Measurements from ENCODE around the gene CPD. TPM values are rescaled to one million over a fixed set of nuclear protein-coding genes. Genes with fewer than 3 reads are reported as not detected.

Gene CPD
- total RNA-seq, 2 experiments from 2014 or later: 26.2 to 30.7 TPM

DNA sequence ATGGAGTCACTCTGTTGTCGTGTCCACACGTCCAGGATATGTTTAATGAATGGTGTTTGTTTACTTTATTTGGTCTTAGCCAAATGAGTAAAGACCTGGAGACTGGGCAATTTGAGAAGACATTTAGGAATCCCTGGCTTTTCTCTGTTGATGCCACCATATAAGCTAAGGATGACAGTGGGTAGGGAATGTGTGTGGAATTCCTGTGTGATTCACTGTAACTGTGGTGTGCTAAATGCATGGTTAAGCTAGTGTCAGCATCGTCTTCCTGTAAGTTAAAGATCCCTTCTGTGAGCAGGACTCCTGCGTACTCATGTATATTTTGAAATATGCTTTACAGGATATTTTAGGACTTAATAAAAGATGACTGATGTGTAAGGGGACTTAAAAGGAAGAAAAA, 124.8 kb downstream of the CPD start:
- no peak overlapping the region for H3K4me3 Mint-ChIP-seq
- Histone ChIP-seq H3K4me3 (ENCODE audit: low read length) (no peak overlapping the region), H3K9me3 (ENCODE audit: control insufficient read depth in 1 of 2, insufficient read depth in 1 of 2, low read length in 2 of 2) (no peaks in the 10 kb centered on the region), H3K36me3 (ENCODE audit: insufficient read depth, low read length) (peaks cover 59% of the 10 kb centered on the region), H3K4me1 (ENCODE audit: insufficient read depth, low read length) (no peaks in the 10 kb centered on the region), H3K27ac (ENCODE audit: low read depth in 1 of 2, low read length in 2 of 2) (no peak overlapping the region), H3K27me3 (ENCODE audit: control insufficient read depth in 1 of 2, insufficient read depth in 2 of 2, low read length in 2 of 2) (no peaks in the 10 kb centered on the region)
- no peaks in the 10 kb centered on the region for H3K9me3 Mint-ChIP-seq
- ATAC-seq (ENCODE audit: poor library complexity) (no peak), DNase-seq (no peak)
- TF ChIP-seq, protein P1, sequence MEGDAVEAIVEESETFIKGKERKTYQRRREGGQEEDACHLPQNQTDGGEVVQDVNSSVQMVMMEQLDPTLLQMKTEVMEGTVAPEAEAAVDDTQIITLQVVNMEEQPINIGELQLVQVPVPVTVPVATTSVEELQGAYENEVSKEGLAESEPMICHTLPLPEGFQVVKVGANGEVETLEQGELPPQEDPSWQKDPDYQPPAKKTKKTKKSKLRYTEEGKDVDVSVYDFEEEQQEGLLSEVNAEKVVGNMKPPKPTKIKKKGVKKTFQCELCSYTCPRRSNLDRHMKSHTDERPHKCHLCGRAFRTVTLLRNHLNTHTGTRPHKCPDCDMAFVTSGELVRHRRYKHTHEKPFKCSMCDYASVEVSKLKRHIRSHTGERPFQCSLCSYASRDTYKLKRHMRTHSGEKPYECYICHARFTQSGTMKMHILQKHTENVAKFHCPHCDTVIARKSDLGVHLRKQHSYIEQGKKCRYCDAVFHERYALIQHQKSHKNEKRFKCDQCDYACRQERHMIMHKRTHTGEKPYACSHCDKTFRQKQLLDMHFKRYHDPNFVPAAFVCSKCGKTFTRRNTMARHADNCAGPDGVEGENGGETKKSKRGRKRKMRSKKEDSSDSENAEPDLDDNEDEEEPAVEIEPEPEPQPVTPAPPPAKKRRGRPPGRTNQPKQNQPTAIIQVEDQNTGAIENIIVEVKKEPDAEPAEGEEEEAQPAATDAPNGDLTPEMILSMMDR (IDR thresholded peaks at IDR 0.05): no peak
- ChIA-PET POLR2A (no interaction called here), CTCF (interaction anchor here (0.7 kb wide), 1 partner anchor 934 kb away, joined by 3 read pairs; no protein-coding TSS in a partner anchor)
- no peaks in the 10 kb centered on the region for H3K27me3 Mint-ChIP-seq
- H3K4me1 Mint-ChIP-seq (ENCODE audit: low read depth): peaks cover 52% of the 10 kb centered on the region
- intact Hi-C loops (cut with DNase I, micrococcal nuclease): no loop called here
- H3K27ac Mint-ChIP-seq: no peak overlapping the region
- peaks cover 83% of the 10 kb centered on the region for H3K36me3 Mint-ChIP-seq (ENCODE audit: low read depth)

DNA sequence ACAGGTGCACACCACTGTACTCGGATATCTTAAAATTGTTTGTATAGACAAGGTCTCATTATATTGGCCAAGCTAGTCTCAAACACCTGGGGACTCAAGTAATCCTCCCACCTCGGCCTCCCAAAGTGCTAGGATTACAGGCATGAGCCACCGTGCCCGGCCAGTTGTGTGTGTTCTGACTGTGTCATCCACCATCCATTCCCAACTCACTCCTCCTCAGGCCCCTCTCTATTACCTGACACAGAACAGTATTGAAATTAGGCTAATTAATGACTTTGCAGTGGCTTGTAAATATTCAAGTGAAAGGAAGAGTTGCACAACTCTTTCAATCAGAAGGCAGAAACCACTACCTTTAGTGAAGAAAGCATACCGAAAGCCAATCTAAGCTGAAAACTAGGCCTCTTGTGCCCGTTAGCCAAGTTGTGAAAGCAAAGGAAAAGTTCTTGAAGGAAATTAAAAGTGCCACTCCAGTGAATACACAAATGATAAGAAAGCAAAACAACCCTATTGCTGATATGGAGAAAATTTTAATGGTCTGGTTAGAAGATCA, 127.2 kb downstream of the CPD start:
- intact Hi-C loops (cut with DNase I, micrococcal nuclease): no loop called here
- Histone ChIP-seq H3K4me1 (ENCODE audit: insufficient read depth, low read length) (no peaks in the 10 kb centered on the region), H3K4me3 (ENCODE audit: low read length) (no peak overlapping the region), H3K9me3 (ENCODE audit: control insufficient read depth in 1 of 2, insufficient read depth in 1 of 2, low read length in 2 of 2) (no peaks in the 10 kb centered on the region), H3K27me3 (ENCODE audit: control insufficient read depth in 1 of 2, insufficient read depth in 2 of 2, low read length in 2 of 2) (no peaks in the 10 kb centered on the region), H3K36me3 (ENCODE audit: insufficient read depth, low read length) (peaks cover 51% of the 10 kb centered on the region), H3K27ac (ENCODE audit: low read depth in 1 of 2, low read length in 2 of 2) (no peak overlapping the region)
- DNase-seq: no peak
- Mint-ChIP-seq H3K27me3 (no peaks in the 10 kb centered on the region), H3K4me1 (ENCODE audit: low read depth) (peaks cover 42% of the 10 kb centered on the region), H3K4me3 (no peak overlapping the region), H3K27ac (peak overlapping the region; percentile 77), H3K36me3 (ENCODE audit: low read depth) (peaks cover 70% of the 10 kb centered on the region), H3K9me3 (no peaks in the 10 kb centered on the region)
- ChIA-PET CTCF (interaction anchor here (1.3 kb wide), 1 partner anchor 9 kb away, joined by 3 read pairs; no protein-coding TSS in a partner anchor), POLR2A (interaction anchor here (1.2 kb wide), 1 partner anchor 29 kb away, joined by 5 read pairs; the partner anchor contains the start of gene GOSR1)
- TF ChIP-seq, protein P1 (IDR thresholded peaks at IDR 0.05): no peak
- ATAC-seq (ENCODE audit: poor library complexity): no peak

DNA sequence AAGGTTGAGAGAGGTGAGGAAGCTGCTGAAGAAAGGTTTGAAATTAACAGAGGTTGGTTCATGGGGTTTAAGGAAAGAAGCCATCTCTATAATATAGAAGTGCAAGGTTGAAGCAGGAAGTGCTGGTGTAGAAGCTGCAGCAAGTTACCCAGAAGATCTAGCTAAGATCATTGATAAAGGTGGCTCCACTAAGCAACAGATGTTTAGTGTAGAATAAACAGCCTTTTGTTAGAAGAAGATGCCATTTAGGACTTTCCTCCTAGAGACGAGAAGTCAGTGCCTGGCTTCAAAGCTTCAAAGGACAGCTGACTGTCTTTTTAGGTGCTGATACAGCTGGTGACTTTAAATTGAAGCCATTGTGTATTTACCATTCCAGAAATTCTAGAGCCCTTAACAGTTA, 127.8 kb downstream of the CPD start:
- Mint-ChIP-seq H3K4me3 (no peak overlapping the region), H3K9me3 (no peaks in the 10 kb centered on the region), H3K27ac (peak overlapping the region; percentile 77), H3K36me3 (ENCODE audit: low read depth) (peaks cover 74% of the 10 kb centered on the region), H3K4me1 (ENCODE audit: low read depth) (peaks cover 42% of the 10 kb centered on the region), H3K27me3 (no peaks in the 10 kb centered on the region)
- TF ChIP-seq, protein P1 (IDR thresholded peaks at IDR 0.05): no peak
- Histone ChIP-seq H3K27ac (ENCODE audit: low read depth in 1 of 2, low read length in 2 of 2) (no peak overlapping the region), H3K9me3 (ENCODE audit: control insufficient read depth in 1 of 2, insufficient read depth in 1 of 2, low read length in 2 of 2) (no peaks in the 10 kb centered on the region), H3K36me3 (ENCODE audit: insufficient read depth, low read length) (peaks cover 47% of the 10 kb centered on the region), H3K27me3 (ENCODE audit: control insufficient read depth in 1 of 2, insufficient read depth in 2 of 2, low read length in 2 of 2) (no peaks in the 10 kb centered on the region), H3K4me1 (ENCODE audit: insufficient read depth, low read length) (no peaks in the 10 kb centered on the region), H3K4me3 (ENCODE audit: low read length) (no peak overlapping the region)
- ATAC-seq (ENCODE audit: poor library complexity): peak; percentile 21
- DNase-seq: no peak
- ChIA-PET POLR2A (interaction anchor here (1.2 kb wide), 1 partner anchor 30 kb away, joined by 5 read pairs; the partner anchor contains the start of gene GOSR1), CTCF (interaction anchor here (1.3 kb wide), 2 partner anchors 9 to 11 kb away, joined by 3 to 4 read pairs; no protein-coding TSS in a partner anchor)
- intact Hi-C loops (cut with DNase I, micrococcal nuclease): no loop called here

Data from CD4-positive, alpha-beta T cell (primary cell).